ENCODE data around the gene COL28A1. TPM values are rescaled to one million over a fixed set of nuclear protein-coding genes. Genes with fewer than 3 reads are reported as not detected.

Gene COL28A1
- total and polyA plus RNA-seq, 2 experiments from 2014 or later = 0.31 to 0.70 TPM

- Histone ChIP-seq H2AFZ (no peak overlapping the region), H3K4me3 (no peak overlapping the region), H3K4me2 (no peak overlapping the region), H3K9me2 (ENCODE audit: insufficient read depth) (no peaks in the 10 kb centered on the region), H3K36me3 (ENCODE audit: insufficient read depth) (no peaks in the 10 kb centered on the region), H3K27ac (ENCODE audit: low read depth) (no peak overlapping the region), H4K20me1 (replicated peaks; ENCODE audit: insufficient read depth) (no peaks in the 10 kb centered on the region), H3F3A (replicated peaks; ENCODE audit: low read depth) (no peaks in the 10 kb centered on the region), H3K79me2 (replicated peaks; ENCODE audit: insufficient read depth) (no peaks in the 10 kb centered on the region), H3K4me1 (ENCODE audit: insufficient read depth) (no peaks in the 10 kb centered on the region), H3K27me3 (ENCODE audit: insufficient read depth) (no peaks in the 10 kb centered on the region)
- Mint-ChIP-seq H3K9me3 (peaks cover 26% of the 10 kb centered on the region; the same call in 2 of the 3 replicates), H3K27ac (no peak overlapping the region), H3K4me1 (no peaks in the 10 kb centered on the region), H3K36me3 (ENCODE audit: low read depth) (peaks cover 17% of the 10 kb centered on the region), H3K4me3 (no peak overlapping the region), H3K27me3 (ENCODE audit: insufficient read depth, low read depth, poor library complexity) (no peaks in the 10 kb centered on the region)
- TF ChIP-seq STAT1 (IDR thresholded peaks at IDR 0.05; ENCODE audit: unreplicated experiment) (no peak), POLR2AphosphoS5 (IDR thresholded peaks at IDR 0.05; ENCODE audit: low read depth) (no peak), CTCF (conservative IDR thresholded peaks at IDR 0.05; ENCODE audit: low read depth in 2 of 2) (no peak), ZNF331 (CRISPR knock-in tag; IDR thresholded peaks at IDR 0.05; ENCODE audit: low read depth) (no peak), REST (IDR thresholded peaks at IDR 0.05; ENCODE audit: unreplicated experiment) (no peak), ETS1 (IDR thresholded peaks at IDR 0.05) (no peak), ZNF114 (CRISPR knock-in tag; IDR thresholded peaks at IDR 0.05) (no peak), NANOG (IDR thresholded peaks at IDR 0.05; ENCODE audit: borderline replicate concordance) (no peak), EZH2phosphoT487 (IDR thresholded peaks at IDR 0.05; ENCODE audit: unreplicated experiment) (no peak), ZNF462 (CRISPR knock-in tag; IDR thresholded peaks at IDR 0.05) (no peak), CREB1 (CRISPR knock-in tag; IDR thresholded peaks at IDR 0.05; ENCODE audit: low read depth) (no peak), EZH2 (IDR thresholded peaks at IDR 0.05; ENCODE audit: low read depth, unreplicated experiment) (no peak), JUNB (IDR thresholded peaks at IDR 0.05; ENCODE audit: unreplicated experiment) (no peak)
- no peak for ATAC-seq
- DNase-seq (ENCODE audit: low spot score) = no peak
Measured at GRCh38 chr7:7481802-7482201, 53.9 kb downstream of the COL28A1 start.
